ENCODE data around the gene WNT3A. TPM values are rescaled to one million over a fixed set of nuclear protein-coding genes. Genes with fewer than 3 reads are reported as not detected.

The WNT3A gene
- total and polyA plus RNA-seq, 12 donors: not detected

DNA sequence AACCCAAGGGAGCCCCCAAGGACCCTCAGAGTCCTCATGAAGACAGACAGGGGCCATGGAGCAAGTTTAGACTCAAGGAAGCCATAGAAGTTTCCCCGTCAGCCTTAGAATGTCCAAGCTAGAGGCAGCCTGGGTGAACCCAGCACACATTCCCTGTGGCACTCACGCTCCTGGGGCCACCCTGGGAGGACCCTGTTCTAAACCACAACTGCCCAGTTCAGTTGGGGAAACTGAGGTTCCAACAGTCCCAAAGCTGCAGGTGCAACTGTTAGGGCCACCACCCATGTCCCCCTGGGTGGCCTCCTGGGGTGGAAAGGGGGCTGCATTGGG lies 9.3 kb downstream of the WNT3A start:
- Histone ChIP-seq H3K27ac (no peak overlapping the region), H3K27me3 (peaks cover 0 to 36% (median 13%) of the 10 kb centered on the region in 7 donors), H3K4me3 (no peak overlapping the region), H3K9me3 (no peaks in the 10 kb centered on the region), H3K36me3 (no peaks in the 10 kb centered on the region), H3K4me1 (no peaks in the 10 kb centered on the region)
- DNase-seq: no peak
- WGBS, 2 donors: 93 to 94% methylated on average over 2 of the region's 2 CpGs
- ATAC-seq: no peak
- intact Hi-C loops (cut with DNase I): no loop called here
- TF ChIP-seq, protein P1, sequence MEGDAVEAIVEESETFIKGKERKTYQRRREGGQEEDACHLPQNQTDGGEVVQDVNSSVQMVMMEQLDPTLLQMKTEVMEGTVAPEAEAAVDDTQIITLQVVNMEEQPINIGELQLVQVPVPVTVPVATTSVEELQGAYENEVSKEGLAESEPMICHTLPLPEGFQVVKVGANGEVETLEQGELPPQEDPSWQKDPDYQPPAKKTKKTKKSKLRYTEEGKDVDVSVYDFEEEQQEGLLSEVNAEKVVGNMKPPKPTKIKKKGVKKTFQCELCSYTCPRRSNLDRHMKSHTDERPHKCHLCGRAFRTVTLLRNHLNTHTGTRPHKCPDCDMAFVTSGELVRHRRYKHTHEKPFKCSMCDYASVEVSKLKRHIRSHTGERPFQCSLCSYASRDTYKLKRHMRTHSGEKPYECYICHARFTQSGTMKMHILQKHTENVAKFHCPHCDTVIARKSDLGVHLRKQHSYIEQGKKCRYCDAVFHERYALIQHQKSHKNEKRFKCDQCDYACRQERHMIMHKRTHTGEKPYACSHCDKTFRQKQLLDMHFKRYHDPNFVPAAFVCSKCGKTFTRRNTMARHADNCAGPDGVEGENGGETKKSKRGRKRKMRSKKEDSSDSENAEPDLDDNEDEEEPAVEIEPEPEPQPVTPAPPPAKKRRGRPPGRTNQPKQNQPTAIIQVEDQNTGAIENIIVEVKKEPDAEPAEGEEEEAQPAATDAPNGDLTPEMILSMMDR (IDR thresholded peaks at IDR 0.05): no peak

DNA sequence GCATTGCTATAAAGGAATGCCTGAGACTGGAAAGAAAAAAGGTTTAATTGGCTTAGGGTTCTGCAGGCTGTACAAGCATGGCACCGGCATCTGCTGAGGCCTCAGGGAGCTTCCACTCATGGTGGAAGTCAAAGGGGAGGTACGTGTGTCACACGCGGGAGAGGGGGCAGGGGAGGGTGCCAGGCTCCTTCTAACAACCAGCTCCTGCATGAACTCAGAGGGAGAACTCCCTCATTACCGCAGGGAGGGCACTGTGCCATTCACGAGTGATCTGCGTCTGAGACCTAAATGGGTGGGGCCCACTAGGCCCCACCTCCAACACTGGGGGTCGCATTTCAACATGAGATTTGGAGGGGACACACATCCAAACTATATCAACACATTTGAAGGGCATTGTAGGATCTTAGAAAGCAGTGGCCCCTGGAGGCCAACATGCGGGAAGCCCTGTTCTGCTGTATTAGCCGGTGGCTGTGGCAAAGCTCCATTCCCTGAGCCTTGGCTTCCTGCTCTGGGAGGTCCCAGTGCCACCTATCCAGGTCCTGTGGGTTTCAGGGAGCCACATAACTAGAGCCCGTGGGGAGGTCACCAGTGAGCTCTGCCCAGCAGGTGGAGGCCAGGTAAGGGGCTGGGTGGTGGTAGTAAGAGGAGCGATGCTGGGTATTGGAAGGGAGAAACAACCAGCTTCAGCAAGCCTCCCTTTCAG lies 10.0 kb downstream of the WNT3A start:
- no peaks in the 10 kb centered on the region for H3K36me3 ChIP-seq
- H3K4me1 ChIP-seq: no peaks in the 10 kb centered on the region
- WGBS, 2 donors: 72 to 73% methylated on average over 12 of the region's 12 CpGs
- H3K27me3 ChIP-seq: peaks cover 0 to 35% (median 11%) of the 10 kb centered on the region in 7 donors
- intact Hi-C loops (cut with DNase I): no loop called here
- TF ChIP-seq, protein P1 (IDR thresholded peaks at IDR 0.05): no peak
- H3K4me3 ChIP-seq: no peak overlapping the region
- ATAC-seq (no peak), DNase-seq (peak in 1 of 2 donors; percentile 3)
- no peak overlapping the region for H3K27ac ChIP-seq
- no peaks in the 10 kb centered on the region for H3K9me3 ChIP-seq

DNA sequence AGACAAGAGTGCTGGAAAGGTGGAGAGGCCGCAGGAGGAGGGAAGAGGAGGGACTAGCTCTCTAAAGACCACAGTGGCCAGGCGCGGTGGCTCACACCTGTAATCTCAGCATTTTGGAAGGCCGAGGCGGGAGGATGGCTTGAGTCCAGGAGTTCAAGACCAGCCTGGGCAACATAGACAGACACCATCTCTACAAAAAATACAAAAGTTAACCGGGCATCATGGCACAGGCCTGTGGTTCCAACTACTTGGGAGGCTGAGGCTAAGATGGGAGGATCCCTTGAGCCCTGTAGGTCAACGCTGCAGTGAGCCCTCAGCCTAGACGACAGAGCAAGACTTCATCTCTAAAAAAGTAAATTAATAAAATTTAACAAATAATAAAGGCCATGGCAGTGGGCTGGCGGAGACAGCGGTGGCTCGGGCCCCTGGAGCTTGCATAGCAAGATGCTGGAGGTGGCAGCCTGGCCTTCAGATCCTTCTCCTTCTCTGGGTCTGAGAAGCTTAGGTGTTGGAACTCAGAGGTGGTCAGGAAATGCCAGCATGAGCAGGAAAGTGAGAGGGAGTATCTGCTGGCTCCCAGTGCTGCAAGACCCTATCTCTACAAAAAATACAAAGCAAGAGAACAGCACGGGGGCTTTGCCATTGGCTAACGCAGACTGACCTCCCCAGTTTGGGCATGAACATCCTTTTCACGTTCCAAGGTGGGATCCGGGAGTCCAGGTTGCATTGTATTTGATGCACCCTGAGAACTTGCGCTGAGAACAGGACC lies 10.7 kb downstream of the WNT3A start:
- Histone ChIP-seq H3K27ac (no peak overlapping the region), H3K4me1 (no peaks in the 10 kb centered on the region), H3K36me3 (no peaks in the 10 kb centered on the region), H3K9me3 (no peaks in the 10 kb centered on the region), H3K4me3 (no peak overlapping the region), H3K27me3 (peaks cover 0 to 28% (median 10%) of the 10 kb centered on the region in 7 donors)
- TF ChIP-seq, protein P1 (IDR thresholded peaks at IDR 0.05): no peak
- no peak for ATAC-seq
- DNase-seq: no peak
- WGBS, 2 donors: 91 to 92% methylated on average over 16 of the region's 16 CpGs
- intact Hi-C loops (cut with DNase I): no loop called here

DNA sequence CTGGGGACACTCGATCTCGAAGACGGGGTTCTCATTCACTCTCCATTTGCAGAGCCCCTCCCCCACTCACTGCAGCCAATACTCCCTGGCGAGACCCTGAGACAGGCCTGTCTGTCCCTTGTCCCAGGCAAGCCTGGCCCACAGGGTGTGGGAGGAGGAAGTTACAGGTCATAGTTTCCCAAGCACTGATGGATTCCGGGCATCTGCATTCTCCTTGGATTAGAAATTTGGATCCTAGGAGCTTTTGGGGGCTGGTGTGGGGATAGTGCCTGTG lies 11.3 kb downstream of the WNT3A start:
- Histone ChIP-seq H3K4me3 (no peak overlapping the region), H3K27ac (no peak overlapping the region), H3K36me3 (no peaks in the 10 kb centered on the region), H3K9me3 (no peaks in the 10 kb centered on the region), H3K4me1 (no peaks in the 10 kb centered on the region), H3K27me3 (peaks cover 0 to 23% (median 4%) of the 10 kb centered on the region in 7 donors)
- TF ChIP-seq, protein P1 (IDR thresholded peaks at IDR 0.05): no peak
- DNase-seq: peak in 1 of 2 donors; percentile 2
- ATAC-seq: no peak
- intact Hi-C loops (cut with DNase I): no loop called here
- 72 to 73% methylated on average over 5 of the region's 5 CpGs for WGBS, 2 donors
